GM20431 (cell line): ENCODE data around the gene ACER3.
"Not testable (repeated sequence)": the region's sequence is repeated elsewhere in the genome, so short reads cannot be mapped to it uniquely, and the experiment has no call there.

Experiments used
- in situ Hi-C: fragments of 300-500 bp; cut with MseI, MboI; formaldehyde crosslinking; loops from one replicate; pipeline ENCODE4 v1.15.0; 2020; ENCODE audit warnings: low sequenced_read_pairs; ENCODE audit not compliant: unreplicated experiment

Gene ACER3

DNA sequence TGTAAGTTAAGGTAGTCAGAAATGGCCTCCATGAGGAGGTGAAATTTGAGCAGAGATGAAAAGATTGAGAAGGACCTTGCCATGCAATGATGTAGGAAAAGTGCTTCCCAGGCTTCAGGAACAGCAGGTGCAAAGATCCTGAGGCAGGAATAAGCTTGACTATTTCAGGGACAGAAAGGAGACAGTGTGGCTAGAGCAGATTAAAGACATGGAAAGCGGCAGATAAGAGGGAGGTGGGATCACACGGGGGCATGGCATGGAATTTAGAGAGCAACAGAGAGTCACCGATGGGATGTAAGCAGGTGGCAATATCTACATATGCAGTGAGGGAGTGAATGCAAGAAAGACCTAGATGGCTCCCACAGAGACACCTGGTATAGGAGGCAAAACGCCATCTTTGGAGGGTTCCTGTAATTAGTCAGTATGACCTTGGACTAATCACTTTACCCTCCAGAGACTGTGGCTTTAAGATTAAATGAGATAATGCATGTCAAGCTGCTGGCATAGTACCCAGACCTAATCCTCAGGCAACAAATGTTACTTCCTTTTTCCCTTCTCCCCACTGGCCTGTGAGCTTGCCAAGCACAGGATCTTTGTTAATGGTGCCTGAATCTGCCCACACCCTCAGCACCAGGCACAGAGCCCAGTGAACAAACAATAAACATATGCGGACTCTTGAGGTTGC is 24.6 kb upstream of the ACER3 start:
- in situ Hi-C loops = no loop called here

DNA sequence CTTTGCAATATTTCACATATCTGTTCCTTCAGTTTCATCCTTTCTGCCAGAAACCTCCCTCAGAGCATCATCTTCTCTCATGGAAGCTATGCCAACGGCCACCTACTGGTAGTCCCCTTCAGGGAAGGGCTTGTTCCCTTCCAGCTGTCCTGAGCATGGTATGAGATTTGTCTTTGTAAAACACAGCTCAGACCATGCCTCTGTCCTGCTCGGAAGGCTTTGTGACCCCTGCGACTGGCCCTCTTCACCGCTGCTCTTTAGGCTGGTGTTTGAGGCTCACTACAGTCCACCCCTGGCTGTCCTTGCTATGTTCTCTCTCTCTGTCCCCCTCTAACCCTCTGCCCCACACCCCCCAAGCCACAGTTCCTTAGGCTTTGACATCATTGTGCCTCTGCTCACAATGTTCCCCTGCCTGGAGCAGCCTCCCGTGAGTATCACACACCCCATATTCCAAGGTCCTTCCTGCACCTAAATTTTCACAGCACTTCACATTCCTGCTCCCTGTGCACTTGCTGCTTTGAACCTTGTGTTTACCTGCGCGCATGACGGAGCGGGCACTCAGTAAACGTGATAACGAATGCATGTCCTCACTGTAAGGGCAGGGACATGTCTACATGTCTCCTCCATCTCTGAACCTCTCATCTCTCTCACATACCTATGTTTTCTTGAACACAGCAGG is 24.0 kb upstream of the ACER3 start:
- in situ Hi-C loops = no loop called here

DNA sequence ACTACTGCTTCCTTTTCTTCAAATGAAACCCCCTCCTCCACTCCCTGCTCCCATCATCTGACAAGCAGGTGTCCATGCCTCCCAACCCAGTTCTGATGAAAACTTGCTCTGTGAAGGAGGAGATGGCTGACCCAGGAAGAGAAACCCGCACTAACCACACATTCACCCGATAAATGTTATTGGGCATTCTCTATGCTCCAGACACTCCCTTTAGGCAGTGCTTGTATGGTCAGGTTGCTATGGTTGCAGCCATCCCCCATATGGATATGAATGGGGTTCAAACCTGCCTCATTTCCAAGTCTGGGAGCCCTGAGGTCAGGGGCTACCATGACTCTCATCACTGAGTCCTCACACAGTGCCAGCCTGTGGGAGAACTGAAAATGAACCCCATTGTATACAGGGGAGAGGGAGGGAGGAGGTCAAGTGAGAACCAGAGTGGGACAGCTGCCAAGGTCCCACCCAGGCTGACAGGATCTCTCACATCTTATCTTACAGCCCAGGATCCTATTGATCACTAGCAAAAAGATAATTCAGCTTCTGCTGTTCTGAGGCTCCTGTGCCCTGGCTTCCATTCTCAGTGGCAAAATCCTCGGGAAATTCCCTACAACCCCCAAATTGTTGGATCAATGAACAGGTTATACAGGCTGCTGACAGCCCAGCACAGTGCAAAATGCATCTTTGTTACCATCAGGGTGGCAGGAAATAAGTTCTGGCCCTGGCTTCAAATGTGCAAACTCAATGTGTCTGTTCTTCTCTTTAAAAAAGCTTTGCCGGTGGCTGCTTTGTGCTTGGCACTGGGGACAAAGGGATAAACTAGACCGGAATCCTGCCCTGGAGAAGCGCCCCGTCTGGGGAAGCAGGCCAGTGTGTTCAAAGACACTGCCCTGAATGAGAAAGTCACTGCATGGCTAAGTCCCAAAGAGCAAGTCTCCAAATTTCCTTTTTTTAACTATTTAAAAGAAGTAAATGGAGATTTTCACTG is 22.7 kb upstream of the ACER3 start:
- in situ Hi-C loops = no loop called here

DNA sequence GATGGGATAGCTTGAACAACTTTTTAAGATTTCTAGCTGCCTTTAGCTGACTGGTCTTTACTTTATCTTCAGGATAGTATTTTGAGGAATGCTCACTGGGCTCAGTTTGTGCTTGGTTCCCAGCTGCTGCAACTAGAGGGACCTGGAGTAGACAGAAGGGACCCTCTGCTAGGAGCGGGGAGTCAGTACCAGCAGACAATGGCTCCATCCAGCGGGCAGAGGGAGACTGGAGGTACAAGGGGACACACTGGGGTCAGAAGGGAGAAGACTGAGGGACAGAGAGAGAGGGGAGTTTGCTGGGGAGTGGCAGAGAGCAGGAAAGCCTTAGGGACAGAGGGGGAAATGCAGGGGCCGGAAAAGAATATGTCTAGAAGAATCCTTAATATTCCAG is 22.0 kb upstream of the ACER3 start:
- in situ Hi-C loops = no loop called here

DNA sequence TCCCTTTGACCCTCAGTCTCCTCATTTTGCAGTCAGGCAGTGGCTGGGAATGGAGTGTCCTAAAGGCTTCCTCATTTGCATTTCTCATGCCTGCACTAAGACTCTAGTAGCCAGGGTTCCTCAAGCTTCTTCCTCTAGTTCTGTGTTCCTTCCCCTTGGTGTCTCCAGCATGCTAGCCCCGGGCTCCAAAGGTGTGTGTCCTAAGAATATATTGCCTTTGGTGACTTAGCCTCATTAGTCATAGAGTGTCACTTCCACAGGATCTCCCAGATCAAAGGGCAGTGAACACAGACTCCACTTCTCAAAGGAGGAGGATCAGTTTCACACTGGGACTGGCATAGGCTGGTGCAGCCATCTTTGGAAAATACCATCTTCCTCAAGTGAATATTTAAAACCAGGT is 21.4 kb upstream of the ACER3 start:
- in situ Hi-C loops = no loop called here

DNA sequence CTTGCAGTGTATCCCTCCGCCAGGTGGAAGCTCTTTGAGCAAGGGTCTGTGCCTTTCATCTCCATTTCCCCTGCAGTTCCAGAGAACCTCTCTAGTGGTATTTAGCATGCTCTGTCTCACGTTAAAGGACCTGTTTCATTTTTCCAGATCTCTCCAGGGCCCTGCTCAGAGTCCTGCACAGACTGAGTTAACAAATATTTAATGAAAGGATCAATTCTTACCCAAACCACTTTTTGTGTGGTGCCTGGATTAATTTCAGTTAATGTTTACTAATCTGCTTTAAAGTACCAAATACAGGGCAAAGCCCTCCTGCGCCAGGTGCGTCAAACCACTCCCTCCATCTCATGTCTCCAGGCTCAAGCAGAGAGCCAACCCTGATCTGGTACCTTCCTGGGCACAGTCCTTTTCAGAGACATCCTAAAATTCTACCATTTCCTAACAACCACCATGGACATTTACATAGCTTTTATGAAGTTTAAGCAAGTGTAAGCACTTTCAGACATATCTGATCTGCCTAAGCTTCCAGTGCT is 18.7 kb upstream of the ACER3 start:
- in situ Hi-C loops = no loop called here

DNA sequence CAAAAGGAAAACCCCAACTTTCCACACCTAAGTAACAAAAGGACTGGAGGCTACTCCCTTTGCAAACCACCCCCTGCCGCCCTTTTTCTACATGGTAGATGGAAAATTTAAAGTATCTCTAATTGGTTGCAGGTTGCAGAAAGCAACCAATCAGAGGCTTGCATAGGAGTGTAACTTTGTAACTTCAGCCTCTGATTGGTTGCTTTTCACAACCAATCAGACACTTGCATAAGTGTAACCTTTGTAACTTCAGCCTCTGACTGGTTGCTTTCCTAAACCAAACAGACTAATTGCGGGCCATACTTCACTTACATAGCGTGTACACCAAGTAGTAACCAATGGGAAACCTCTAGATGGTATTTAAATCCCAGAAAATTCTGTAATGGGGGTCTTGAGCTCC is 16.8 kb upstream of the ACER3 start:
- in situ Hi-C loops = no loop called here

DNA sequence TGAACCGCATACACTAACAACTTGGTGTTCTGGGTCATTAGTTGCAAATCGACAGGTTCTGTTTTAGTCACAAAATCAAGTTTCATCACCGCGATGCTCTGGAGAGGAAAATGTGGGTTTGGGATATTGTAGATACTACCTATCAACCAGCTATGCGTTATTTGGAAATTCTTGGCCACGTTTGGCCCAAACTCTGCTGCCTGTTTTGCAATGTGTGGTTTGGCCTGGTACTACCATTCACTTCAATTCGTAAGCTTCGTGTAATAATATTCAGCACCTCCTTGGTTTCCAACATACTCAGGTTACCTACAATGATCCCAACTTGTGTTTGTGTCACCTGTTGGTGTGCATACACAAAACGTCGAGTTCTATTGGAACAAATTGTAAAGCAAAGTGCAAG is 16.2 kb upstream of the ACER3 start:
- in situ Hi-C loops = no loop called here

DNA sequence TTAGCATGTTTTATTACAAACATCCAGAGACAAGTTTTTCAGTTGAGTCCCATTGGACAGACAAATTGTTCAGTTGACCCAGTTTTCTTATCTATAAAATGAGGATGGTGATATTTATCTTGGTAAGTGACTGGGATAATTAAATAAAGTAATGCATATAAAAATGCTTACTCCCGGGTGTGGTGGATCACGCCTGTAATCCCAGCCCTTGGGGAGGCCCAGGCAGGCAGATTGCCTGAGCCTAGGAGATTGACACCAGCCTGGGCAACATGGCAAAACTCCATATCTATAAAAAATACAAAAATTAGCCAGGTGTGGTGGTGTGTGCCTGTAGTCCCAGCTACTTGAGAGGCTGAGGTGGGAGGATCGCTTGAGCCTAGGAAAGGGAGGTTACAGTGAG is 15.6 kb upstream of the ACER3 start:
- in situ Hi-C loops = no loop called here

DNA sequence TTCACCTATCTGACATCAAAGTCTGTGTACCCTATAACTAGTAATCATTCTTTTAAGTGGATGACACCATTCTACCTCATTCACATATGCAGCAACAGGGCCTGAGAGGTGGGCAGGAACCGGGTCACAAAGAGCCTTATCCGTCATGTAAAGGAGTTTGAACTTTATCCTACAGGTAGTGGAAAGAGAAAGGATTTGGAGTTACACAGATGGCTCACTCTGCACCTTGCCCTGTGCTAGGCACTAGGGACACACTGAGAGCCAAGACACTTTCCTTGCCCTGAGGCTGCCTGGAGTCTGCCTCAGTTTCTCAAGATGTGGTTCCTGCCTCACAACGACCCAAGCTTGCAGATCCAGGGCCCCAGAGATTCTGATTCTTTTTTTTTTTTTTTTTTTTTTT is 14.3 kb upstream of the ACER3 start:
- in situ Hi-C loops = no loop called here

DNA sequence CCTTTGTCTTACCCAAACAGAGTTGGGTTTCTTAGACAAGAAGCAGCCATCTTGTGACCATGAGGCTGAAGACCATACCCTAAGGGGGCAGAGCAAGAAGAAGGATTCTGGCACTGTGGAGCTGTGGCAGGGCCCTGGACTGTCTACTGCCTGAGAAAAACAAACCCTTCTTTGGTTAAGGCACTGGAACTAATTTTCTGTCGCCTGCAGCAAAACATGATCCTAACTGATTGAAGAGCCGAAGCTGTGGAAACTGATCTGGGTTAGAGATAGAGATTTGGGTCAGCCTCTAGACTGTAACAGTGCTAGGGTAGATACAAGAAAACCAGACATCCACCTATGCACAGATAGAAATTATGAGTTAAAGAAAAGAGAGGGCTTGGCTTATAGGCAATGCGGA is 11.3 kb upstream of the ACER3 start:
- in situ Hi-C loops = no loop called here

DNA sequence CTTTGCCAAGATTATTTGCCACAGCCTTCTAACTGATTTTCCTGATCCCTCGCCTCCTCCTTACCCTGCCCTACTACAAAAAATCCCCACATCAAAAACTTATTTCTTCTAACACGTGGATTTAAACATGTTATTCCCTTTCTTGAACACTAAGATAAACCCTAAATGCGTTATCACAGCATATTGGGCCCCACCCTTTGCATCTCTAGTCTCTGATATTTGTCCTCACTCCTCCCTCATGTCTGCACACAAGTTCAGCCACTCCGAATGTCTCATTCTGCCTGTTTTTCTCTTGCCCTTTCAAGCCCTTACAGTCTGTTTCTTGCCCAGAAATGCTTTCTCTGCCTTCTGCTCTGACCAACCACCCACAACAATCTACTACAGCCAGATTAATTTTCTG is 10.6 kb upstream of the ACER3 start:
- in situ Hi-C loops = no loop called here

DNA sequence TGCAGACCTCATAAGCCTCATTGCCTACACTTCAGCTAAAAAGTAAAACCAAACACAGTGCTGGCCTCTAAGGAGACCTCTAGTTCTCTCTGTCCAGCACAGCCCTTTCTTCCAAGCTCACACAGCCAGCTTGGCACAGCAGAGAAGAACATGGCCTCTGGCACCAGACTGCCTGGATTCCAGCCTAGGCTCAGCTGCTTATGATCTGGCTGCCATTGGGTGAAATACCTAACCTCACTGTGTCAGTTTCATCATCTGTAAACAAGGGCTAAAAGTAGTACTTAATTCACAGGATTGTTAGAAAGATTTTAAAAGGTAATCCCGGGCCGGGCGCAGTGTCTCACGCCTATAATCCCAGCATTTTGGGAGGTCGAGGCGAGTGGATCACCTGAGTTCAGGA is 9.9 kb upstream of the ACER3 start:
- in situ Hi-C loops = no loop called here

DNA sequence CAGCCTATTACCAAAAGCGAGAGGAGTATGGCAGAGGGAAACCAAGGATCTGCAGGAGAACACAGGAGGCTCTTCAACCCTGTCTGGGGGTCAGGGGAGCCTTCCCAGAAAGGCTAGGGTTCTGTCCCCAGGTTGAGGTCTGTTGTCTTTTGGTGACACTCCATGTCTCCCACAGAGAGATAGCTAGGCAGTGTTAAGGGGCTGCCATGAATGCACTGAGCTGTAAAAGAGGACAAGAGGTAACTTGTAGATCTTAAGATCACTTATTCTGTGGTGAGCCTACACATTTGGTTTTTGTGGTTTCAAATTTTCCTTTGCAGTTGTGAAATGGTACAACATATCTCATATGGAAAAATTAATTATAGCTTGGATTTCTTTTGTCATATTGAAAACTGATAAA is 6.0 kb upstream of the ACER3 start:
- in situ Hi-C loops = no loop called here

DNA sequence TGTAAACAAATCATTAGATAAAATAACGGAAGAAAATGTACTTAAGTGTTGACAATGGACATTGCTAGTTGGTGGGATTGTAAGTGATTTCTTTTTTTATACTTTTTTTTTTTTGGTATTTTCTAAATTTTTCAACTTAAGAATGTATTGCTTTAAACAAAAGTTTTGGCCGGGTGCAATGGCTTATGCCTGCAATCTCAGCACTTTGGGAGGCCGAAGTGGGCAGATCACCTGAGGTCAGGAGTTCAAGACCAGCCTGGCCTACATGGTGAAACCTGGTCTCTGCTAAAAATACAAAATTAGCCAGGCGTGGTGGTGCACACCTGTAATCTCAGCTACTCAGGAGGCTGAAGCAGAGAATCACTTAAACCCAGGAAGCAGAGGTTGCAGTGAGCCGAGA is 5.0 kb upstream of the ACER3 start:
- in situ Hi-C loops = not testable (repeated sequence)

DNA sequence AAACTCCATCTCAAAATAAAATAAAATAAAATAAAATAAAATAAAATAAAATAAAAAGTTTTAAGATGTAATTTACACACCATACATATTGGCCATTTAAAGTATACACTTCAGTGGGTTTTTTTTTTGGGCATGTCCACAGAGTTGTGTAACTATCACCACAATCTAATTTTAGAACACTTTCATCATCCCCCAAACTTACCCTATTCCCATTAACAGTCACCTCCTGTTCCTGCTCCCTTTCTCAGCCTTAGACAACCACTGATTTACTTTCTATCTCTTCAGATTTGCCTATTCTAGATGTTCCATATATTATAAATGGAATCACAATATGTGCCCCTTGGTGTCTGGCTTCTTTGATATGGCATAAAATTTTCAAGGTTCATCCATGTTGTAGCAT is 4.6 kb upstream of the ACER3 start:
- in situ Hi-C loops = no loop called here

DNA sequence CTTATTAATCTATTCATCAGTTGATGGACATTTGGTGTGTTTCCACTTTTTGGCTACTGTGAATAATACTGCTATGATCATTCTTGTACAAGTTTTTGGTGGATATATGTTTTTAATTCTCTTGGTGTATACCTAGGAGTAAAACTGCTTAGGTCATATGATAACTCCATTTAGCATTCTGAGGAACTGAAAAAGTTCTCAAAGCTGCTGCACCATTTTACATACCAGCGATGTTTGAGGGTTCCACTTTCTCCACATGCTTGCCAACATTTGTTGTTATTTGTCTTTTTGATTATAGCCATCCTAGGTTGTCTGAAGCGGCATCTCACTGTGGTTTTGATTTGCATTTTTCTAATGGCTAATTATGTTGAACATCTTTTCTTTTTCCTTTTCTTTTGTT is 4.1 kb upstream of the ACER3 start:
- in situ Hi-C loops = no loop called here

DNA sequence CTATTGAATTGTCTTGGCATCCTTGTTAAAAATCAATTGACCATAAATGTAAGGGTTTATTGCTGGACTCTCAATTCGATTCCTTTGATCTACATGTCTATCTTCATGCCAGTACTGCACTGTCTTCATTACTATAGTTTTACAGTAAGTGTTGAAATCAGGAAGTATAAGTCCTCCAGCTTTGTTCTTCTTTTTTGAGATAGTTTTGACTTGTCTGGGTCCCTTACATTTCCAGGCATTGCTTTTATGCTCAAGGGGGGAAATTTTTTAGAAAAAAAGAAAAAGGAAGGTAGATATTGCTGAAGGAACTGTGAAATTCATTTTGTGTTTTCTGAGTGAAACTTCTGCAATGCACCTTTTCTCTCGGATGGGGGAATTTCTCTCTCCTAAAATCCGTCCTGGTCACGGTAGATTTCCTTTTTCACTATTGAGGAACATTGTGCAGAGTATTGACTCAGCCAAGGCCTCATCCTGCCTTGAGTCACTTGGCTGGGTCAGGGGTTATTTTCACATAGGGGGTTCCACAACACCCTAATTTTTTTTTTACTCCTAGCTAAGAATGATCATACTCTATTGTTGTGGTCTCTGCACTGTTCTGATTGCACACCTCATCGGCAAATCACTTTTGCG is 2.8 kb upstream of the ACER3 start:
- in situ Hi-C loops = no loop called here

DNA sequence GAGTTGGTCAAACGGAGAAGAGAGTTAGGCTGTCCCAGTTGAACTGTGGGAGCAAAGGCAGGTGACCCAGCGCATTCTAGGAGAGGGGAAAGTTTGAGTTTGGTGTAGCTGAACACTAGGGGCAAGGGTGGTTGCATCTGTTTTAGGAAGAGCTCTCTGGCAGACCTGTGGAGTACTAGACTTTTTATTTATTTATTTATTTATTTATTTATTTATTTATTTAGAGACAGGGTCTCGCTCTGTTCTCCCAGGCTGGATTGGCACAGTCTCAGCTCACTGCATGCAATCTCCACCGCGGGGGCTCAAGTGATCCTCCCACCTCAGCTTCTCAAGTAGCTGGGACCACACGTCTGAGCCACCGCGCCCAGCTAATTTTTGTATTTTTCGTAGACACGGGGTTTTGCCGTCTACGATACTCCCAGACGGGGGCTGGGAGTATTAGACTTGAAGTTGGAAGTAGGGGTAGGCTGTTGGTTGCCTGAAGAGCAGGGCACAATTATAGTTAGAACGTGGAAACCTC is 950 bp upstream of the ACER3 start:
- in situ Hi-C loops = no loop called here

DNA sequence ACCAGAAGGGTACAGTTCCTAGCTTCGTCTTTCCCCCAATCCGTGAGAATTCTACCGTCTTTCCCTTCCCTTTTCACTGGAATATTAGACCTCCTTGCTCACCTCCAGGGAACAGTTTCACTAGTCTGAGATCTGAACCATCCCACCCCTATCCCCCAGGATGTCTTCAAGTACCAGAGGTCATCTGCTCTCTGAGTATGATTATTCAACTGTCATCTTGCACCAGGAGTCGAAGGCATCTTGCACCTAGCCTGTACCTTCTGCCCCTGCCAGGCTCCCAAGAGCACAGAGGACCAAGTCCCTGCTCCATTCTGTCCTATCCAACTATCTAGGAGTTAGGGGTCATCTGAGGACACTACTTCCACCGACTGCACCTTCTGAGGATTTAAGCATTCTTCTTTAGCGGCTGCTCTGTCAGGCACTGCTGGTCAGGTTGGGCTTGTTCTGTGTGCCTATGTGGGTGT is 804 bp downstream of the ACER3 start:
- in situ Hi-C loops = no loop called here
